HG02763 (cell line): ENCODE data around the gene DNAJC16.
A peak's percentile ranks its signal among the peaks of the same experiment; 100 is the strongest.
"Not testable (repeated sequence)": the region's sequence is repeated elsewhere in the genome, so short reads cannot be mapped to it uniquely, and the experiment has no call there.

Source experiments
- ATAC-seq: cut with Tn5 transposase; IDR thresholded peaks from one replicate; pipeline ENCODE4 v1.9.1; 2021; ENCODE audit warnings: mild to moderate bottlenecking, moderate library complexity; ENCODE audit not compliant: unreplicated experiment

DNAJC16 gene

DNA sequence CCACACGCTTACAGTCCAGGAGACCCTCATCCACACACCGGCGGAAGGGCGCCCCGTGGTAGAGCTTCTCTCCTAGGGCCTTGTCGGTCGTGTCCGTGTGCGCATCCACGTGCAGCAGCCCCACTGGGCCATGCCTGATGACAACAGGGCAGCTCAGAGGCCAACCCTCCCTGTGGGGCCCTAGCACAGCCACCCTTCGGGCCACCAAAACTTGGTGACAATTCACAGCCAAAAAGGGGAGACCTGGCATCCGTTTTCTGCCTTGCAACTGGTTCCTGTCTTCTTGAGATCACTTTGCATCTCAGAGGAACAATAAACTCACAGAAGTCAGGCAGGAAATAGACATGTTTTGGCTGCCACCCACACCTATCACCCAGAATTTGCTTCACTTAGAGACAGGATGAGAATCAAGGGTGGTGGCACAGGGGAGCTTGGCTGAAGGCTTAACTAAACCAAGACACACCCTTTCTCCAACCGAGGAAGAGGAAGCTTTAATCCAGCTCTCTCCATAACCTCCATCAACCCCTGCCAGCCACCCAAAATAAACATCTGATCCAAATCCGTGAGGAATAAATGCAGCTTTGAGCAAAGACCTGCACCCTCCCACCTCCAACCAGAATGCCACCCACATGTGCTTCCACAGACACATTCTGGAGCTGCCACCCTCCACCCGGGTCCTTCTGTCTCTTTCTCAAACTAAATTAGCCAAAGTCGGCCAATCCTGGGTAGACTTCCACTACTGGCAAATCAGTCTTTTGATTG, 52.5 kb downstream of the DNAJC16 start:
- no peak for ATAC-seq

DNA sequence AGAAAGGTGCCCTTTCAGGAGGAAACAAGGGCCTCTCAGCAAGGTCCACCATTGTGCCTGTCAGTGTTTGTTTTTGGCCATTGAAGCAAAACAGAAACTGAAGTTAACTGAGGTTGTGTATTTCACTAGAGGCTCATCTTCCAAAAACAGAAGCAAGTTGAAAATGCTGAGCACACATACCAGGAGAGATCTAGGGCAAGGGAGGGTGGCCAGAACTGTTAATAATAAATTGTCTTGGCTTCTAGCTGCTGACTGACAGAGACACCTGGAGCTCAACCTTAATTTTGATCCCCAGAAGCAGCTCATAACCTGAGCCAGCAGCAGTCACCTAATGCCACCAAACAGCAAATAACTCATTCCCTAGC, 53.0 kb downstream of the DNAJC16 start:
- no peak for ATAC-seq

DNA sequence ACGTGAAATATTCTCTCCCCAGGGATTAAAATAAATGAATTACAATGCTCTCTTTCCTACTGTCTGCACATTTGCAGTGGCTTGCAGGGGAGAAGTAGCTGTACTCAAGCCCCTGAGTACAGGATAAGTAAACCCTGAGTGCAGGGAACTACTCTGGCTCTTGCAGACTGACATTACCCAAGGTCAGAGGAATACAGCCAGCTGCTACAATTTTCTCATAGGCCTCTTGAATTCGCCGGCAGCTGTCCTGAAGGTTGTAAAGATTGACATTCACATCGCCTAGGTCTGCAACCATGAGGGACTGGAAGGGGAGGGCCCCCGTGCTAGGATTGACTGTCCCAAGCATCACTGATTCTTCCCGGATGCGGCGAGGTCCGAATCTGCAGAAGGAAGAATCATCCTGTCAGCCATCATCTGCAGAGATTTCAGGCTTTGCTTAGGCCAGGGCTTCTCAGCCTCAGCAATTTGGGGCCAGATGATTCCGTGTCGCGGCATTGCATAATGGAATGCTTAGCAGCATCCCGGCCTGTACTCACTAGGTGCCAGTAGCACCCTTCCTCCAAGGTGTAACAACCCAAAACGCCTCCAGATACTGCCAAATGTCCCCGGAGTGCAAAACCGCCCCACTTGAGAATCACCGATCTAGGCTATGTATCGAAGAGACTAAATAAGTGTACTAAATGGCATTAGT, 56.5 kb downstream of the DNAJC16 start:
- ATAC-seq: no peak

DNA sequence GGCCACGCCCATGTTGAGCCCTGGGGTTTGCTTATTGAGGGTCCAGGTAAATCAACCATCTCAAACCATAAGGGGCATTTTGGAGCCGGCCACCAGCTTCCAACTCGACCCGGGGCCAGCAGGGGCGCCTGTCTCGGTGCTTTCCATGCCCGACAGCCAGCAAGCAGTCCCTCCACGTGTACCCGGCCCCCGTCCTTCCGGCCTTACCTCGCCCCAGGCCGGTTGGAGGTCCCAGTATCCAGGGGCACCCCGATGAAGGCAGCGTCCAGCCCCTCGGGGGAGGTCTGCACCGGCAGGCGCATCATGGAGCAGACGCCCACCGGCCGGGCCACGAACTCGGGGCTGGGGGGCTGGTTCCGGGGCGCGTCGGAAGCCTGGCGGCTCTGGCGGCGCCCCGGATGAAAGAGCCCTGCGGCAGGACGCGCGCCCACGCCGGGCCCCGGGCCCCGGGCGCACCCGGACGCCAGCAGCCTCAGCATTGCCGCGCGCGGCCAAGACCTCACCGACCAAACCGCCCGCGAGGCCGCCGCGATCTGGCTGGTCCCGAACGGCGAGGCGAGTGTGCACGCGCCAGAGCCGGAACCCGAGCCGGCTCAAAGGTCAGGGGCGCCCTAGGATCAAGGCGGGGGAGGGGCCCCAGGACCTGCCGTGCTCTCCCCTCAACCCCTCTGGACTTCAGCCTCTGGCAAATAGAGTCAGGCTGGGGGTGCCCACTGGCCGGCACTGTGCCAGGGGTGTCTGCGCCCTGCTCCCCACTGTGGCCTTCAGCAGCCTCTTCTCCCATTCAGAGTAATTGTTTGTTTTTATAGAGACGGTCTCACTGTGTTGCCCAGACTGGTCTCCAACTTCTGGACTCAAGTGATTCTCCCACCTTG, 58.1 kb downstream of the DNAJC16 start, which contains the start of gene AGMAT:
Gene AGMAT, minus strand, starts transcription at position 563 of the 875 bp plus-strand sequence. Its CDS starts 84 bp downstream, at position 479.
- peak; percentile 45 for ATAC-seq

DNA sequence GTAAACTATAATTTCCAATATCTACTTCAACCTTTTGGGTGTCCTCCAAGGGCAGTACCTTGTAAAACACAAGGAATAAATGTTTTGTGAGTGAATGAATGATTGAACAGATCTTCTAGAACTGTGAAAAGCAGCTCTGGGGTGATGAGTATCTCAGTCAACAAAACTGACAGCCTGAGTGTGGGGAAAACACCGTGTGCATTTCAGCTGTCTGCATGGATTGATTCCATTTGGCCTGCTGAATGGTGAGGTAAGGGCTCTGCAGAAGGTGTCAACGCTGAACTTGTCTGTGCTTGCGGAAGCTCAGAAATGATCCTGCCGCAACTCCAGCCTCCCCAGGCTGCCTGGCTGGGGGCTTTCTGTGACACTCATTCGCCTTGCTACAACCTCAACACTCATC, 65.6 kb downstream of the DNAJC16 start:
- ATAC-seq: no peak

DNA sequence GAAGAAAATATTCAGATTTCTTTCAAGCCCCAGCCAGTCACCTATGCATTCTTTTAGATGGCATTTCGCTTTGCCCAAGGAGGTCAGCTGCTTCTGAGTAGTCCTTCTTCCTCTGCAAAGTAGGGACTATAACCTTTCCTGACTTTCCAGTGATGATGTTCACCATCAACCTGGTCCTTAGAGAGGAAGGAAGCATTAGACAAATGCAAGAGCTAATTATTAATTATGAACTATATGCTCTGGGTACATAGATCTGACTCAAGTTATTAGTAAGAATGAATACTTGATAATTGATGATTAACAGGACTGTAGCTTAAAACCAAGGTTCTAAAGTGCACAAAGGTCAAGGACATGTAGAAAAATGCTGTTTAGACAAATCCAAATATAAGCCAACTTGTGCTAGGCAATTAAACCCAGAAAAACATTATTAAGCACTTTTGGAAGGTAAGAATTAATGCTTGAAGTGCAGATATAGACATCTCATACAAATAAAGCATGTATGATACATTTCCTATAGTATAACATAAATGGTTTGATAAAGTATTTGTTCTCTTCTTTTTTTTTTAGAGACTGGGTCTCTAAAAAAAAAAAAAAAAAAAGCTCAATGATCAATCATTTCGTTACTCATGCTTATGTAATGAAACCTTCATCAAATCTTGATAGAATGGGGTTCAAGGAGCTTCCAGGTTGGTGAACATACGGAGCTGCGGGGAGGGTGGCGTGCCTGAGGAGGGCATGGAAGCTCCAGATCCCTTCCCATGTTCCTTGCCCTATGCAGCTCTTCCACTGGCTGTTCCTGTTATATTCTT, 69.4 kb downstream of the DNAJC16 start:
- no peak for ATAC-seq

DNA sequence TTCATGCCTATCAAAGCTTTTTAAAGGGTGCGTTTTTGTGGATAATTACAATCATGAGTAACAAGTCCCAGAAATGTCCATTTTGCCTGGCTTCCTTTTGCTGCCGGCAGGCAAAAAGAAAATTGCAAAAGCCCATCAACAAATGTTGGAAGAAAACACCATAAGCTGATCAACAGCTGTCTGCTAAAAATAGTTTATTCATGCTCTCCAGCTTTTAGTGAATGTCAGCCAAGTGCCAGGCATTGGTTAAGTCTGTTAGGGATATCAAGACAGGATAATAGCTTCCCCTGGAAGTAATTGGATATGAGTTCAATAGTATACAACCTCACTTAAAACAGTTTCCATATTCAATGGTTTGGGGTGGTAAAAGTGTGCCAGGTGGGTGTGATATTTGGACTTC, 71.8 kb downstream of the DNAJC16 start:
- ATAC-seq: no peak

DNA sequence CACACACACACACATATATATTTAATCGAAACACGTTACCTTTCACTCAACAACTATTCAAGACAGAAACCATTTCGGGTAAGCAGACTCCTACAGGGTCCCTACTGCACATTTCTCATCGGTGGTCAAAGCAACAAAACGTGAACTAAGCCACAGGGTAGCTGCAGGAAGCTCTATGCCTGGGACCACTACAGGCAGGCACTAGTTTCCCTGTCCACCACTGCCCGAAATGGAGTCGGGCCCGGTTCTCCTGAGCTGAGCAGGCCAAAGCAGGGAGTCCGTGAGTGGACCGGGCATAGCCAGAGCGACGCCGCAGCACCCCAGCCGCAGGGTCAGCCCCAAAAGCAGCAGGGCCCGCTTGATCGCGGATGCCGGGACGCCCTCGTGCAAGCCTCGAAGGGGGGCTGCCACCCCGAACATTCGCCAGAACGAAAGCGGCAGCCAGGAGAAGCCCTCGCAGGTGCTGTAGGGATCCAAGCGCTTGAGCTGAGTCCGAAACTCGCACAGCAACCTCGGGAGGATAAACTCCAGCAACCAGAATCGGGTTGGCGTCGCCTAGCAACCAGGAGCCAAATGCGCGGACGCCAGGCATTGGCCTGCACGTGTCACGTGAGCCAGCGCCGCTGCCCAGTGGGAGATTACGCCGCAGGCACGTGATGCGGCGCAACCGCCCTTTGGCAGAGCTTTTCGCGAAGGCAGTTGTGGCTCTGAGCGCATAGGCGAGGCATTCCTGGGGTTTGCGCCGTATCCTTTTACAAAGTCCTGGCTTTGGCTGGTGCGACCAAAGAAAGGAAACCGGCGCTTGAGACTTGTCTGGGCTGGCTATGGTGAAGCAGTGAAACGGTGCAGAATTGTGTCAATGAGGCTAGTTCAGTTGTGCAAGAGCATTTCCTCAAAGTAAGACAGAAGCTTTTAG, 76.7 kb downstream of the DNAJC16 start:
- ATAC-seq: peak; percentile 86

DNA sequence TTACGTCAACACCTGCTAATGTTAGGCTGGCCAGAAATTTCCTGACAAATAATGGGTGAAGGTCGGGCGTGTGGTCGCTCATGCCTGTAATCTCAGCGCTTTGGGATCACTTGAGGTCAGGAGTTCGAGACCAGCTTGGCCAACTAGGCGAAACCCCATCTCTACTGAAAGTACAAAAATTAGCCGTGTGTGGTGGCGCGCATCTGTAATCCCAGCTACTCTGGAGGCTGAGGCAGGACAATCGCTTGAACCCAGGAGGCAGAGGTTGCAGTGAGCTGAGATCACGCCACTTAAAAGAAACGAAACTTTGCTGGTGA, 77.3 kb downstream of the DNAJC16 start:
- ATAC-seq: not testable (repeated sequence)

DNA sequence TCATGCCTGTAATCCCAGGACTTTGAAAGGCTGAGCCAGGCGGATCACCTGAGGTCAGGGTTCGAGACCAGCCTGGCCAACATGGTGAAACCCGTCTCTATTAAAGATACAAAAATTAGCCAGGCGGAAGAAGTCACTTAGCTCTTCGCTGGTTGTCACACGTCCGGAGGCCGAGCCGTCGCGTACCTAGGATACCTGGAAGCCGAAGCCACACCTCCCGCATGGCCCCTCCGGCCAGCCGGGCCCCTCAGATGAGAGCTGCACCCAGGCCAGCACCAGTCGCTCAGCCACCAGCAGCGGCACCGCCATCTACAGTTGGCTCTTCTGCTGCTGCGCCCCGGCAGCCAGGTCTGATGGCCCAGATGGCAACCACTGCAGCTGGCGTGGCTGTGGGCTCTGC, 77.8 kb downstream of the DNAJC16 start:
- not testable (repeated sequence) for ATAC-seq

DNA sequence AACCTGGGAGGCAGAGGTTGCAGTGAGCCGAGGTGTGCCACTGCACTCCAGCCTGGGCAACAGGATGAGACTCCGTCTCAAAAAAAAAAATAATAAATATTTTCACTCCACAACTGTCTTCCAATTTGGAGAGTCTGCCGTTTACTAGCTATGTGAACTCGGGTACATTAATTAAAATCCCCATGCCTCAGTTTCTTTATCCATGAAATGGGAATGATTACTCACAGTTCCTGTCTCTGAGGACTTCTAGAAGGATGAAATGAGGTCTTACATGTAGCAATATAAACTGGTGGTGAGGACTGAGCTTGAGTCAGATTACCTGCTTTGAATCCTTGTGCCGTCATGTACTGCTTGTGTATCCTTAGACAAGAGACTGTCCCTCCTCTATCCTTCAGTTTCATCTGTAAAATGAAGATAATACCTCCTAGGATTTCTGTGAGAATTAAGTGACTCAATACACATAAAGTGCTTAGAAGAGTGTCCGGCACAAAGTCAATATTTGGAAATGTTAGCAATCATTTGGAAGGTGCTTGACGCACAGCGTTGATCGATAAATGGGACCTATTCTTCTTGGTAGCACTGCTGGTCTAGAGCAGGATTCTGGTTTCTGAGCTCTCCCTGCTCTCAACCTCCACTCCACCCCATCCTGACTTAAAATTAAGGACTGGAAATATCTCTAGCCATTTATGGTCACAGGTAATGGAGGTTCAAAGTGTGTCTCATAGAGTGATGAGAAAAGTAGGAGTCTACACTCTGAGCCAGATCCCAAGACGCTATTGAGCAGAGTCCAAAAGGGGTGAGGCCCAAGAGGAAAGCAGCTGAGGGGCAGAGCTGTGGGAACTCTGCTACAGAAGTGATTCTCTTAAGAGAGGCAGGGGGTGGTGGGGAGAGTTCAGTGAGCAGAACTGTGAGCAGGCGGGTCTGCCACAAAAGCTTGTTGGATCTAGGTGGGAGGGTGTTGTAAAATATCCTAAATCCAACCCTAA, 79.0 kb downstream of the DNAJC16 start:
- ATAC-seq: no peak

DNA sequence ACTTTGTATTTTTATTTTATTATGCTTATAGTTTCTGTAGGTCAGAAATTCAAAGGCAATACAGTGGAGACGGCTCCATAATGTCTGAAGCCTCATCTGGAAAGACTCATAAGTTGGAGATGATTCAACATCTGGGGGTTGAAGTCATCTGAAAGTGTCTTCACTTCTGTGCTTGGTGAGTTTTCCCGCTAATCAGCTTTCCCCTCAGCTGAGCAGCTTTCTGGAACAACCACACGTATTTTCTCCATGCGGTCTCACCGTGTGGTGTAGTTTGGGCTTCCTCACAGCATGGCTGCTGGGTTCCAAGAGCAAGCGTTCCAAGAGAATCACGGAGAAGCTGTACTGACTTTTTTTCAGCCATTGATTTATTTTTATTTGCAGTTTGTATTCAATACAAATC, 83.0 kb downstream of the DNAJC16 start:
- no peak for ATAC-seq

DNA sequence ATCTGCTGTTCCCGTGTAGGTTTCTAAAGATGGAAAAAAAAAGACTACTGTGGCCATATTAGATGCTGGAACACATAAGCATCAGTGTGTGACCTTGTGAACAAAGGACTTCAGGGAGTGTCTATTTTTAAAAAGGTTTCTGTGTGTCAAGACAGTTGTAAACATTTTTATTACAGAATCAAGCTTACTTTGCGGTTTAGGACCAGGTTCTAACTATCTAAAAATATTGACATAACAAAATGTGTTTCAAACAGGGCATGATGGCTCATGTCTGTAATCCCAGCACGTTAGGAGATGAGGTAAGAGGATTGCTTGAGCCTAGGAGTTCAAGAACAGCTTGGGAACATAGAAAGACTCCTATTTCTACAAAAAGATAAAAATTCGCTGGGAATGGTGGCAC, 83.5 kb downstream of the DNAJC16 start:
- no peak for ATAC-seq

- no peak for ATAC-seq
Measured at GRCh38 chr1:15616373-15617172, 89.9 kb downstream of the DNAJC16 start.

- peak; percentile 76 for ATAC-seq
Measured at GRCh38 chr1:15617173-15618076, 90.8 kb downstream of the DNAJC16 start, which contains the start of gene DDI2. DDI2 (plus strand) TSS chr1:15617458; CDS start chr1:15617671, 213 bp downstream.

DNA sequence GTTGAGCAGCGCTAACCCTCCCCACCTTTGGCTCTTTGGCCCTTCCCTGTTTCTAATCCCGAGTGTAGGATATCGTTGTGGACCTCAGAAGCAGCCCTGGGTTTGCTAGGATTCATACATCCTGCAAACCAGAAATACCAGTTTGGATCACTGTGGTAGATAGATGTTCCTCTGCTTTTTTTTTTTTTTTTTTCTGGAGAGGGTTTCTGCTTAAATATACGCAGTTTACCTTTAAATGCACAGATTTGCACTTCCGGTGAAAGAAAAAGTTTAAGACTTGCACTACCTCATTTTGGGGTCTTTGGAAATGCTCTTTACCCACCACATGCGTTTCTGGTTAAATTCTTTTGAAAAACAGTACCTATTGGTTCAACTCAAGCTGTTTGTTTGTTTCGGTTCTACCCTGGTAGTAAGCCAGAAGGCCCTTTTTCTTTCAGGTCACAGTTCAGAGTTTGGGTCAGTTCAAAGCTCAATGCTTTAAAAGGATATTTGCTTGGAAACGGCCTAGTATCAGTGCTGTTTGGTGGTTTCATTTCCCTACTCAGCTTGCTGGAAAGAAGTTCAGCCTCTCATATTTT, 91.5 kb downstream of the DNAJC16 start:
- no peak for ATAC-seq
